Mesothelial cell of epicardium (in vitro differentiated cells): ENCODE measurements around the gene DPH1. TPM values are rescaled to one million over a fixed set of nuclear protein-coding genes. Genes with fewer than 3 reads are reported as not detected.

Source experiments
- DNase-seq, 2 experiments: peaks; one replicate each; pipeline ENCODE4 v3.0.0; 2021; ENCODE audit warnings: low spot score in 2 of 2; ENCODE audit not compliant: unreplicated experiment in 2 of 2
- H3K27ac Mint-ChIP-seq: 2 replicates; pipeline ENCODE4 v1.8.0; 2021; ENCODE audit warnings: mixed read lengths
- H3K27me3 Mint-ChIP-seq: 2 replicates; pipeline ENCODE4 v1.8.0; 2021; ENCODE audit warnings: low read depth, mixed read lengths
- H3K36me3 Mint-ChIP-seq: 2 replicates; pipeline ENCODE4 v1.8.0; 2021; ENCODE audit warnings: mixed read lengths
- H3K4me1 Mint-ChIP-seq: 2 replicates; pipeline ENCODE4 v1.8.0; 2021; ENCODE audit warnings: mixed read lengths
- H3K4me3 Mint-ChIP-seq: 2 replicates; pipeline ENCODE4 v1.8.0; 2021; ENCODE audit warnings: mild to moderate bottlenecking, moderate library complexity, mixed read lengths
- H3K9me3 Mint-ChIP-seq: 2 replicates; pipeline ENCODE4 v1.8.0; 2021; ENCODE audit warnings: mixed read lengths
- CTCF ChIP-seq: fragments of 200-600 bp; sonication (generic); IDR thresholded peaks from one replicate; pipeline ENCODE4 v1.5.0; 2021; ENCODE audit warnings: antibody characterized with exemption; ENCODE audit not compliant: unreplicated experiment
- total RNA-seq: library from RNA; stranded (reverse); gene quantifications from 3 replicates; pipeline ENCODE4 v1.2.1, GENCODE V29; 2021

The DPH1 gene
- total RNA-seq, 1 donor from 2014 or later = 63.8 TPM

DNA sequence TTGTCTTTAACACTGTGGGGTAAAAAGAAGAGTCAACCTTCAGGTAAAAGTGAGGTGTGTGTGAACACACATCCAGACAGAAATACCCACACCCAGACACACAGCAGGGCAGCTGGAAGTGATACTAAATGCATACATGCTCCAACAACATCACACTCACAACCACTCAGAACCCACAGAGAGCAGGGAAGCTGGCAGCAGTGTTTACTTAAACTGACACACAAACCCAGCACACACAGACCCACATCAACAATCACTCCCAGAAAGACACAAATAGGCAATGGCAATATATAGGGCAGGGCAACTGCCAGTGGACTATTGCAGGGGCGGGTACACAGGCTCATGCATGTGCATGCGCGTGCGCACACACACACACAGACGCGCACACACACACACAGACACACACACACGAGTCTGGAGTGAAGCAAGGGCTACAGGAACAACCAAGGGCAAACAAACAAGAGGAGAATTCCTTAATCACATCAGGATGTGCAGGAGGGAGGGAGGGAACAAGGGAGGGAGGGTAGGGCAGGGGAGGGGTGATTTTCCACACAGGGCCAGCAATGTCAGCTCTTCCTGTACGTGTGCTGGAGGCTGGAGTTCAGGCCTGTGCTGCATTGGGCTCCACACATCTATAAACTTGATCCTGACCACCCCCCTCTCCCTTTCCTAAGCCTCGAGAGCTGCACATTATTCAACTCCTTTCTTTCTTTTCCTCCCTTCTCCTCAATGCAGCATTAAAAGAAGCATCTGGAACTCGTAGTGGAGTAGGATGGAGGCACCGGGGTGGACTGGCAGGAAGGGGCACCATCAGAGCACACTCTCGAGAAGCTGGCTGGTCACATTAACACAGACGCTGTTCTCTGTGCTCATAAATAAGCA lies 55.1 kb downstream of the DPH1 start:
- peak overlapping the region; percentile 96 for H3K27ac Mint-ChIP-seq
- no peak for DNase-seq
- peaks cover 75% of the 10 kb centered on the region for H3K4me1 Mint-ChIP-seq
- H3K36me3 Mint-ChIP-seq = peaks cover 5% of the 10 kb centered on the region
- TF ChIP-seq CTCF = no peak
- no peaks in the 10 kb centered on the region for H3K9me3 Mint-ChIP-seq
- no peak overlapping the region for H3K4me3 Mint-ChIP-seq
- H3K27me3 Mint-ChIP-seq = no peaks in the 10 kb centered on the region

DNA sequence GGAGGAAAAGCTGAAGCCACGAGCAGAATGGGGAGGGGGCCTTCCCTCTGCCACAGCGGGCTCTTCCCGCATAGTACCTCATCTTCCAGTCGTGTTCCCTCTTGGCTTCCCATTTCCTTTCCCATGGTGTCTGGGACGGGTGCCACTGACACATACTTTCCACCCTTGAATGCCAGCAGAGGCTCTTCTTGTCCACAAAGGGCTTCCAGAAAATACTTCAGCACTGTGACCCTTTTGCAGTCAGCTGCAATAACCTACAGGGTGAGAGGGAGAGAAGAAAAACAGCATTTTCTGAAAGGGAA lies 55.6 kb downstream of the DPH1 start:
- peak overlapping the region; percentile 94 for H3K27ac Mint-ChIP-seq
- H3K4me3 Mint-ChIP-seq = no peak overlapping the region
- H3K4me1 Mint-ChIP-seq = peaks cover 81% of the 10 kb centered on the region
- H3K27me3 Mint-ChIP-seq = no peaks in the 10 kb centered on the region
- H3K9me3 Mint-ChIP-seq = no peaks in the 10 kb centered on the region
- DNase-seq = no peak
- H3K36me3 Mint-ChIP-seq = peaks cover 5% of the 10 kb centered on the region
- TF ChIP-seq CTCF = no peak

DNA sequence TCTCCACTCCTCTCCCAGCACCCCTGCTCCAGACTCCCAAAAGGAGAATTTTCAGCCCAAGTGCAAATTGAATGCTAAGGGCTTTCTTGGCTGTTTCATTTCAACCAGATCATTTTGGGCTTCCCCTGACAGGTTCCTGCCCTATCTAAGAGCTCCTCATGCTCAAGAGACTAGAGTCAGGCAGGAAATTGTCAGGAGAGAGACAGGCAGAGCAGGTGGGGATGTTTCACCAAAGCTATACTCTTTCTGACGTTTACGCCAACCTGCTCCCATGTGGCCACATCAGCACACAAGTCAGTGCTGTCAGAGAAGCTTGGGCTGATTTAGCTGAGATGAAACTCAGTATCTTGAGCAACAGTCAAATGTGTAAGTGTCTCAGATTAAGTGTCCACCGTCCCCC lies 56.4 kb downstream of the DPH1 start:
- peaks cover 7% of the 10 kb centered on the region for H3K36me3 Mint-ChIP-seq
- no peak for TF ChIP-seq CTCF

DNA sequence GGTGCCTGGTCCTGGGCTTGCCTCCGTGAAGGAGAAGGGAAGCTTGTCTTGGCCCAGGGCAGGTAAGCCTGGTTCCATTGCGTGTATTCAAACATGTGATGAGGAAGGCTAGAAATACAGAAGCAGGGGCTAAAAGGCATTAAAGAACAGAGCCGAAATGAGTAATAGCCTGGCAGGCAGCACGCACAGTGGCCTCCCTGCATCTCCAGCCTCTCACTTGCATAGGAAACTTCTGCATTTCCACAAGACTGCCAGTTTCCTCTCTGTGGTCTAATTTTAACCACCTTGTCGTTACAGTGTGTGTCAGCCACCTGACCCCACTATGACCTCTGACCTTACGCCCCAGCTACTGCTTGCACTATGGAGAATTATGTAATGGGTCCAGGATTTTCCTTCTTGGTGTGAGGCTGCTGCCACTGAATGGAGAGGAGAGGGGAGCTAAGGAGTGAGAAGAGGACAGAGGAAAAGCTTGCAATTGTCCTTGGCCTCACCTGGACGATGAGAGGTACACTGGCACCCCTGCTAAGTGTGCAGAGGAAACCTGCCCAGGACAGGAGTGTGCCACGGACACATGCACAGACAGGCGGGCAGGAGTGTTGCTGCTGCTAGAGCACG lies 57.8 kb downstream of the DPH1 start:
- Mint-ChIP-seq H3K27ac (peak overlapping the region; percentile 94), H3K4me1 (peaks cover 85% of the 10 kb centered on the region), H3K27me3 (no peaks in the 10 kb centered on the region), H3K36me3 (peaks cover 5% of the 10 kb centered on the region), H3K4me3 (no peak overlapping the region), H3K9me3 (no peaks in the 10 kb centered on the region)
- no peak for TF ChIP-seq CTCF
- DNase-seq = no peak

More for the DNA sequence above, 56.4 kb downstream of the DPH1 start:
- H3K27me3 Mint-ChIP-seq = no peaks in the 10 kb centered on the region
- no peaks in the 10 kb centered on the region for H3K9me3 Mint-ChIP-seq
- DNase-seq = no peak
- peak overlapping the region; percentile 94 for H3K27ac Mint-ChIP-seq
- peaks cover 88% of the 10 kb centered on the region for H3K4me1 Mint-ChIP-seq
- H3K4me3 Mint-ChIP-seq = no peak overlapping the region

DNA sequence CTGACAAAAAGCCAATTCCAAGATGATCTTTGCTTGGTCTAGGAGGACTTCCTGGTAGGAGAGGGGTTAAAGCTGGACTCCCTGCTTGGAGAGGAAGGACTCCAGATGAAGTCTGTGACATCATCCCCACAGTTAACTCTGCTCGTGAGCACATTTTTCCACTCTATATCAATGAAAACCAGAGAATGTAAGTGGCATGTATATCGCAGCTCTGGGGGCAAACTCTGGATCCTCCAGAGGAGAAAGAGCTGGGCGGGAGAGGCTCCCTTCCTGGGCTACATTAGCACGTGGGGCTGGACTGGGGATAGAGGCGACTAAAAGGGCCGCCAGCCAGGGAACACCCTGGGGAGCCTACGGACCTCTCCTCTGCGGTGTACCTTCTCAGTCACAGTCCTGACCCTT lies 59.1 kb downstream of the DPH1 start:
- H3K27me3 Mint-ChIP-seq = no peaks in the 10 kb centered on the region
- no peak for DNase-seq
- H3K9me3 Mint-ChIP-seq = no peaks in the 10 kb centered on the region
- TF ChIP-seq CTCF = no peak
- H3K36me3 Mint-ChIP-seq = peaks cover 5% of the 10 kb centered on the region
- peak overlapping the region; percentile 90 for H3K27ac Mint-ChIP-seq
- H3K4me1 Mint-ChIP-seq = peaks cover 78% of the 10 kb centered on the region
- peak overlapping the region; percentile 5 for H3K4me3 Mint-ChIP-seq
